Measurements from ENCODE around the gene ELOB. TPM values are rescaled to one million over a fixed set of nuclear protein-coding genes. Genes with fewer than 3 reads are reported as not detected.

The ELOB gene
- total RNA-seq, 1 donor from 2014 or later = 179 TPM

GRCh38 chr16:2818272-2818876 is 41.3 kb upstream of the ELOB start:
- DNase-seq (peak; percentile 43), ATAC-seq (no peak)
- Histone ChIP-seq H3K27me3 (peaks cover 11% of the 10 kb centered on the region), H3K36me3 (no peaks in the 10 kb centered on the region), H3K9me3 (no peaks in the 10 kb centered on the region), H3K27ac (no peak overlapping the region), H3K4me1 (no peaks in the 10 kb centered on the region), H3K4me3 (no peak overlapping the region)
- intact Hi-C loops (cut with DNase I) = no loop called here
- TF ChIP-seq, protein P1, sequence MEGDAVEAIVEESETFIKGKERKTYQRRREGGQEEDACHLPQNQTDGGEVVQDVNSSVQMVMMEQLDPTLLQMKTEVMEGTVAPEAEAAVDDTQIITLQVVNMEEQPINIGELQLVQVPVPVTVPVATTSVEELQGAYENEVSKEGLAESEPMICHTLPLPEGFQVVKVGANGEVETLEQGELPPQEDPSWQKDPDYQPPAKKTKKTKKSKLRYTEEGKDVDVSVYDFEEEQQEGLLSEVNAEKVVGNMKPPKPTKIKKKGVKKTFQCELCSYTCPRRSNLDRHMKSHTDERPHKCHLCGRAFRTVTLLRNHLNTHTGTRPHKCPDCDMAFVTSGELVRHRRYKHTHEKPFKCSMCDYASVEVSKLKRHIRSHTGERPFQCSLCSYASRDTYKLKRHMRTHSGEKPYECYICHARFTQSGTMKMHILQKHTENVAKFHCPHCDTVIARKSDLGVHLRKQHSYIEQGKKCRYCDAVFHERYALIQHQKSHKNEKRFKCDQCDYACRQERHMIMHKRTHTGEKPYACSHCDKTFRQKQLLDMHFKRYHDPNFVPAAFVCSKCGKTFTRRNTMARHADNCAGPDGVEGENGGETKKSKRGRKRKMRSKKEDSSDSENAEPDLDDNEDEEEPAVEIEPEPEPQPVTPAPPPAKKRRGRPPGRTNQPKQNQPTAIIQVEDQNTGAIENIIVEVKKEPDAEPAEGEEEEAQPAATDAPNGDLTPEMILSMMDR (IDR thresholded peaks at IDR 0.05) = no peak

DNA sequence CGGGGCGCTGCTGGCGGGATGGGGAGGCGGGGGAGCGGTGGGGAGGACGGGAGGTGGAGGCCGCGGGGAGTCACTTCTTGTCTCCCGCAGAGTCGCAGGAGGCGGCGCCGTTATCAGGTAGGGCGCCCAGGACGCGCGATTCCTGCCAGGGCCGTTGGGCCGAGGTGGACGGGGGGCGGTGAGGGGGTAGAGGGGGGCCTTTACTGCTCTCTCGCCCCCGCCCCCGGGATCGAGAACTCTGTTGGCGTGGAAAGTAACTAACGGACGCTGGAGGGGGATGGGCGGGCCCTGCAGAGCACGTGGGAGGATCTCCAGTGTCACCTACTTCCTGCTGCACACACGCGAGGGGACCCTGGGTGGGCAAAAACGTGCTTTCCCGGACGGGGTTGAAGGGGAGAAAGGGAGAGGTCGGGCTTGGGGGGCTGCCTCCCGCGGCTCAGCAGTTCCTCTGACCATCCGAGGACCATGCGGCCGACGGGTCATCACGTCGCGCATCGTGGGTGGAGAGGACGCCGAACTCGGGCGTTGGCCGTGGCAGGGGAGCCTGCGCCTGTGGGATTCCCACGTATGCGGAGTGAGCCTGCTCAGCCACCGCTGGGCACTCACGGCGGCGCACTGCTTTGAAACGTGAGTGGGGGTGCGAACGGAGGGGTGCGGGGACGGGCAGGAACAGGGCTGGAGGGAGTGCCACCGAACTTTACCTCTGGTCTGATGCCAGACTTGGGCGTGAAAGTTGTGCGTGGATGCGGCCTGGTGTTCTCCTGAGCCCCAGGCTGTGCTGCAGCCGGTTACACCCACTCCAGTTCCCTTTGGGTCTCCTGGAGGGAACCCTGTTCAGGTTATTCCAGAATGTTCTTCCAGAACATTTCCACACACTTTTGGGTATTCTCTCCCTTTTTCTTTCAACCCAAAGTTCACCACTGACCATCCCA is 40.5 kb upstream of the ELOB start:
- Histone ChIP-seq H3K4me3 (peak overlapping the region; percentile 1), H3K36me3 (no peaks in the 10 kb centered on the region), H3K4me1 (no peaks in the 10 kb centered on the region), H3K27me3 (peaks cover 14% of the 10 kb centered on the region), H3K9me3 (no peaks in the 10 kb centered on the region), H3K27ac (no peak overlapping the region)
- peak; percentile 64 for DNase-seq
- intact Hi-C loops (cut with DNase I) = no loop called here
- peak; percentile 5 for ATAC-seq
- TF ChIP-seq, protein P1 (IDR thresholded peaks at IDR 0.05) = no peak

GRCh38 chr16:2816751-2817339 is 39.8 kb upstream of the ELOB start, which contains the start of gene PRSS21:
PRSS21 (plus strand) TSS chr16:2817237; CDS start chr16:2817269, 32 bp downstream.
- H3K27ac ChIP-seq = no peak within 1 kb of the TSS
- peaks cover 14% of the 10 kb centered on the region for H3K27me3 ChIP-seq
- peak; percentile 39 for ATAC-seq
- no peaks in the 10 kb centered on the region for H3K9me3 ChIP-seq
- TF ChIP-seq, protein P1 (IDR thresholded peaks at IDR 0.05) = peak; percentile 5
- H3K36me3 ChIP-seq = no peaks in the 10 kb centered on the region
- peak; percentile 64 for DNase-seq
- intact Hi-C loops (cut with DNase I) = no loop called here
- no peaks in the 10 kb centered on the region for H3K4me1 ChIP-seq
- peak within 1 kb of the TSS; percentile 1 for H3K4me3 ChIP-seq

- H3K36me3 ChIP-seq = no peaks in the 10 kb centered on the region
- H3K4me3 ChIP-seq = no peak overlapping the region
- H3K9me3 ChIP-seq = no peaks in the 10 kb centered on the region
- DNase-seq (peak; percentile 69), ATAC-seq (peak; percentile 62)
- intact Hi-C loops (cut with DNase I) = no loop called here
- TF ChIP-seq, protein P1 (IDR thresholded peaks at IDR 0.05) = no peak
- no peaks in the 10 kb centered on the region for H3K4me1 ChIP-seq
- peaks cover 17% of the 10 kb centered on the region for H3K27me3 ChIP-seq
- no peak overlapping the region for H3K27ac ChIP-seq
Observed at GRCh38 chr16:2815299-2815771, 38.3 kb upstream of the ELOB start.

DNA sequence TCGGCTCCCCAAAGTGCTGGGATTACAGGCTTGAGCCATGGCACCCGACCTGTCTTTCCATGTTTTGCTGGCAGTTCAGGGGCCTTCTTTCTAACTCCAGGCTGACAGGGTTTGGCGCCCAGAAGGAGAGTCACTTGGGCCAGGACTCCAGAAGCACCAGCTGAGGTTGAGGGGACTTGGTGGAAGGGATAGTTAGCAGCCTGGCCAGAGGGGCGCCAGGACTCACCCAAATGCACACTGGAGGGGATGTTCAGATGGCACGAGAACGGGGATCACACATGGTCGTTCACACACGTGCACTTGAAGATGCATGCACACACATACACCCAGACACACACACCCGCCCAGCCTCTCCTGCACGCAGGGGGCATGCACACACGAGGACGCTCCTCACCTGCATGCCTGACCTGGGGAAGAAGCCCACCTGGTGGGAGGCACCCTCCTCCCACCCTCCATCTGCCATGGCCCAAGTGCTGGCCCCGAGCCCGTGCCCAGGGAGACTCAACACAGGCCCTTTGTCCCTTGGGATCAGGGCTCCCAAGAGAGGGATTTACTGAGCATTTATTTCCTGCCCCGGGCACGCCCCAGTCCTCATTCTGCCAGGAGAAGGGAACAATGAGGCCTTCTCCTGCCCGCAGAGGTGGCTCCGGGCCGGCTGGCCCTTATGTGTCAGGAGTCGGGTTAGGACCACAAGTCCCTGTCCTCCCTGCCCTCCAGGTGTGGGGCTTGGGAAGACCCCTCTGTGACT is 37.6 kb upstream of the ELOB start:
- DNase-seq (peak; percentile 48), ATAC-seq (no peak)
- H3K4me1 ChIP-seq = no peaks in the 10 kb centered on the region
- H3K27ac ChIP-seq = no peak overlapping the region
- peaks cover 19% of the 10 kb centered on the region for H3K27me3 ChIP-seq
- TF ChIP-seq, protein P1 (IDR thresholded peaks at IDR 0.05) = no peak
- H3K4me3 ChIP-seq = no peak overlapping the region
- H3K9me3 ChIP-seq = no peaks in the 10 kb centered on the region
- intact Hi-C loops (cut with DNase I) = no loop called here
- no peaks in the 10 kb centered on the region for H3K36me3 ChIP-seq
